KOPT-K1 (cell line): ENCODE results near the gene ZNF488.

ENCODE experiments used
- H3K27ac ChIP-seq: fragments of 200-600 bp; sonication (generic); 2 replicates; pipeline ENCODE4 v1.5.1; 2016; ENCODE audit warnings: antibody characterized with exemption, mild to moderate bottlenecking, low read depth, low read length; ENCODE audit not compliant: poor library complexity, severe bottlenecking
- H3K36me3 ChIP-seq: fragments of 200-600 bp; sonication (generic); 2 replicates; pipeline ENCODE4 v1.5.1; 2017; ENCODE audit warnings: antibody characterized with exemption, mild to moderate bottlenecking, low read length, moderate library complexity; ENCODE audit not compliant: insufficient read depth
- H3K9me3 ChIP-seq: fragments of 200-600 bp; sonication (generic); 2 replicates; pipeline ENCODE4 v1.5.1; 2017; ENCODE audit warnings: antibody characterized with exemption, low read length, mild to moderate bottlenecking; ENCODE audit not compliant: insufficient read depth, poor library complexity, severe bottlenecking

ZNF488 gene

GRCh38 chr10:47339759-47340607 lies 44.1 kb downstream of the ZNF488 start:
- H3K9me3 ChIP-seq: no peaks in the 10 kb centered on the region
- no peaks in the 10 kb centered on the region for H3K36me3 ChIP-seq
- no peak overlapping the region for H3K27ac ChIP-seq

GRCh38 chr10:47339186-47339735 lies 44.8 kb downstream of the ZNF488 start:
- H3K27ac ChIP-seq: no peak overlapping the region
- H3K9me3 ChIP-seq: no peaks in the 10 kb centered on the region

GRCh38 chr10:47337310-47337709 lies 46.8 kb downstream of the ZNF488 start:
- no peaks in the 10 kb centered on the region for H3K9me3 ChIP-seq
- no peaks in the 10 kb centered on the region for H3K36me3 ChIP-seq
- no peak overlapping the region for H3K27ac ChIP-seq

More at GRCh38 chr10:47339186-47339735, 44.8 kb downstream of the ZNF488 start:
- no peaks in the 10 kb centered on the region for H3K36me3 ChIP-seq

- H3K9me3 ChIP-seq: no peaks in the 10 kb centered on the region
- H3K36me3 ChIP-seq: no peaks in the 10 kb centered on the region
- H3K27ac ChIP-seq: no peak overlapping the region
Measured at GRCh38 chr10:47336387-47337134, 47.5 kb downstream of the ZNF488 start.

GRCh38 chr10:47335906-47336305 lies 48.2 kb downstream of the ZNF488 start:
- no peaks in the 10 kb centered on the region for H3K9me3 ChIP-seq
- no peaks in the 10 kb centered on the region for H3K36me3 ChIP-seq
- no peak overlapping the region for H3K27ac ChIP-seq

GRCh38 chr10:47334466-47335295 lies 49.4 kb downstream of the ZNF488 start:
- H3K36me3 ChIP-seq: no peaks in the 10 kb centered on the region
- H3K27ac ChIP-seq: no peak overlapping the region
- no peaks in the 10 kb centered on the region for H3K9me3 ChIP-seq

GRCh38 chr10:47333532-47333931 lies 50.6 kb downstream of the ZNF488 start:
- no peaks in the 10 kb centered on the region for H3K9me3 ChIP-seq
- H3K27ac ChIP-seq: no peak overlapping the region
- H3K36me3 ChIP-seq: no peaks in the 10 kb centered on the region

GRCh38 chr10:47332946-47333345 lies 51.1 kb downstream of the ZNF488 start:
- no peaks in the 10 kb centered on the region for H3K9me3 ChIP-seq

GRCh38 chr10:47332371-47332770 lies 51.7 kb downstream of the ZNF488 start:
- no peaks in the 10 kb centered on the region for H3K9me3 ChIP-seq
- H3K27ac ChIP-seq: no peak overlapping the region
- no peaks in the 10 kb centered on the region for H3K36me3 ChIP-seq

More at GRCh38 chr10:47332946-47333345, 51.1 kb downstream of the ZNF488 start:
- H3K36me3 ChIP-seq: no peaks in the 10 kb centered on the region
- no peak overlapping the region for H3K27ac ChIP-seq

GRCh38 chr10:47331954-47332353 lies 52.1 kb downstream of the ZNF488 start:
- Histone ChIP-seq H3K27ac (no peak overlapping the region), H3K9me3 (no peaks in the 10 kb centered on the region)

GRCh38 chr10:47331491-47331890 lies 52.6 kb downstream of the ZNF488 start:
- no peak overlapping the region for H3K27ac ChIP-seq
- no peaks in the 10 kb centered on the region for H3K9me3 ChIP-seq
- no peaks in the 10 kb centered on the region for H3K36me3 ChIP-seq

More at GRCh38 chr10:47331954-47332353, 52.1 kb downstream of the ZNF488 start:
- H3K36me3 ChIP-seq: no peaks in the 10 kb centered on the region

- Histone ChIP-seq H3K9me3 (no peaks in the 10 kb centered on the region), H3K27ac (no peak overlapping the region), H3K36me3 (no peaks in the 10 kb centered on the region)
Measured at GRCh38 chr10:47330804-47331203, 53.3 kb downstream of the ZNF488 start.

GRCh38 chr10:47330366-47330765 lies 53.7 kb downstream of the ZNF488 start:
- no peak overlapping the region for H3K27ac ChIP-seq
- H3K36me3 ChIP-seq: no peaks in the 10 kb centered on the region

GRCh38 chr10:47329855-47330254 lies 54.2 kb downstream of the ZNF488 start:
- no peaks in the 10 kb centered on the region for H3K36me3 ChIP-seq
- H3K9me3 ChIP-seq: no peaks in the 10 kb centered on the region
- H3K27ac ChIP-seq: no peak overlapping the region

More at GRCh38 chr10:47330366-47330765, 53.7 kb downstream of the ZNF488 start:
- H3K9me3 ChIP-seq: no peaks in the 10 kb centered on the region
